ENCODE results near the gene PCGF3.

DNA sequence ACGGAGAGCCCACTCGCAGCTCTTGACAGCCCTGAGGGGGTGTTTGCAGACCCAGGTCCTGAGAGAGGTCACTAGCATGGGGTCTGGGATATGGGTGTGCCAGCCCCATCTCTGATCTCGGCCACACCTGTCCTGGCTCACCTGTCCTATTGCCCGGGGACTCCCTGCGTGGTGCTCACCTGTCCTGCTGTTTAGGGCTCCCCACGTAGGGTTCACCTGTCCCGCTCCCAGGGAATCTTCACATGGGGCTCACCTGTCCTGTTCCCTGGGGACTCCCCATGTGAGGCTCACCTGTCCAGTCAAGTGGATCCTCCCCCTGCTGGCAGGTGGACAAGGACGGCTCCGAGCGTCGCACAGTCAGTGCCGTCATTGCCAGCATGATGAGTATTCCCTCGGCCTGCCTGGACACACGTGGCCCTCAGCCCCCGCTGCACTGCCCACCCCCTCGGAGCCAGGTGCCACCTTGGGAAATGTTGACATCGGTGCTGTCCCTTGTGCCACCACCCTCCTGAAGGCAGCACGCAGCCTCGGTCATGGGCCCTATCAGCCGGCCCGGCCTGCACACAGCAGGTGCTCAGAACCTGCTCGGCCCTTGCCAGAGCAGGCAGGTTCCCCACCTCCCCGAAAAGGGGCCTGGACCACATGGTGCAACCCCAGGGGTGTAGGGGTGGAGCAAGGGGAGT is 23.0 kb upstream of the PCGF3 start:
- TF ChIP-seq EP300 (IDR thresholded peaks at IDR 0.05; ENCODE audit: low read depth) = no peak
- no peak for TF ChIP-seq POLR2A (IDR thresholded peaks at IDR 0.05)
- TF ChIP-seq POLR2AphosphoS5 (IDR thresholded peaks at IDR 0.05) = no peak

All from transverse colon (tissue), 3 donors.